Measurements from ENCODE around the gene TOR2A. TPM values are rescaled to one million over a fixed set of nuclear protein-coding genes. Genes with fewer than 3 reads are reported as not detected.

TOR2A gene
- total RNA-seq (10 to 100 TPM; 16.8 to 36.5 (median 24.5) TPM), polyA plus RNA-seq (10 to 100 TPM; 17.9 to 29.1 (median 18.4) TPM)
- long read RNA-seq, donor 1, transcript TOR2A-203 (5 exons, 1,523 nt), result major isoform, 7 of 67 reads
- long read RNA-seq, donor 1, partial matches to known transcripts, result 47 of 67 reads
- long read RNA-seq, donor 1, other reads (novel, unspliced or antisense), result 12 of 67 reads
- long read RNA-seq, donor 2, transcript TOR2A-209 (4 exons, 933 nt), result minor isoform, 6 of 17 reads
- long read RNA-seq, donor 2, transcript TOR2A-203 (5 exons, 1,523 nt), result major isoform, 10 of 17 reads
- long read RNA-seq, donor 2, partial matches to known transcripts, result 0 of 17 reads
- long read RNA-seq, donor 2, other reads (novel, unspliced or antisense), result 0 of 17 reads

DNA sequence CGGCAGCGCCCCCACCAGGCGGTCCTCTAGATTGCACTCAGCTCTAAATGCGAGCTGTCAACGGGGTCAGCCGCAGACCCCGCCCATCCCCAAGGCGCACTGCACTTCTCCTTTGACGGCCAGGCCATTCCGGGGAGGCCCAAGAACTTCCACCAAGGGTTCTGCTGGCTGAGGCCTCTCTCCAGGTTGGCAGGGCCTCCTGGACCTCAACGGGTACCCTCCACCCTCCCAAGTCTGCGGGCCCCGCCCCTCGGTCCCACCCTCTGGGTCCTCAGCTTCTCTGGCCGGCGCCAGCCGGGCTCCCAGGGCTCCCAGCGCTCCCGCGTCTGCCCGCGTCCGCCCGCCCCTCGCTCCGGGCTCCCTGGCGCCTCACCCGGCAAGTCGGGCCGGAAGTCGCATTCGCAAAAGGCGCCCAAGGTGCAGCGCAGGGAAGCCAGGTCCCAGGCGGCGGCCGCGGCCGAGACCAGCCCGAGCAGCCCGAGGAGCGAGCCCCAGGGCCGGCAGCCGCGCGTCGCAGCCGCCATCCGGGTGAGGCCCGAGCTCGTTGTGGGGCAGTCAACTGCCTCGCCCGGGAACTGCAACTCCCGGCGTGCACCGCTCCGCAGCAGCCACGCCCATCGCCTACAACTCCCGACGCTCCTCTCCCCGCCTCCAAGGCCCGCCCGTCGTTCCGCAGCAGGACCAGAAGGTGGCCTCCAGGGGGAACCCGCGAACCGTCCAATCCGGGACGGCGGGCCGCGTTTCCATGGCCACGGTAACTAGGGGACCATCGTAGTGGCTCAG is at the start of gene TOR2A:
TSS of gene TOR2A (minus strand) at position 548 of the 783 bp plus-strand sequence. CDS start at position 524, 24 bp downstream.
- TF ChIP-seq, protein P1, sequence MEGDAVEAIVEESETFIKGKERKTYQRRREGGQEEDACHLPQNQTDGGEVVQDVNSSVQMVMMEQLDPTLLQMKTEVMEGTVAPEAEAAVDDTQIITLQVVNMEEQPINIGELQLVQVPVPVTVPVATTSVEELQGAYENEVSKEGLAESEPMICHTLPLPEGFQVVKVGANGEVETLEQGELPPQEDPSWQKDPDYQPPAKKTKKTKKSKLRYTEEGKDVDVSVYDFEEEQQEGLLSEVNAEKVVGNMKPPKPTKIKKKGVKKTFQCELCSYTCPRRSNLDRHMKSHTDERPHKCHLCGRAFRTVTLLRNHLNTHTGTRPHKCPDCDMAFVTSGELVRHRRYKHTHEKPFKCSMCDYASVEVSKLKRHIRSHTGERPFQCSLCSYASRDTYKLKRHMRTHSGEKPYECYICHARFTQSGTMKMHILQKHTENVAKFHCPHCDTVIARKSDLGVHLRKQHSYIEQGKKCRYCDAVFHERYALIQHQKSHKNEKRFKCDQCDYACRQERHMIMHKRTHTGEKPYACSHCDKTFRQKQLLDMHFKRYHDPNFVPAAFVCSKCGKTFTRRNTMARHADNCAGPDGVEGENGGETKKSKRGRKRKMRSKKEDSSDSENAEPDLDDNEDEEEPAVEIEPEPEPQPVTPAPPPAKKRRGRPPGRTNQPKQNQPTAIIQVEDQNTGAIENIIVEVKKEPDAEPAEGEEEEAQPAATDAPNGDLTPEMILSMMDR (IDR thresholded peaks at IDR 0.05 in 8 of 11, conservative IDR thresholded peaks at IDR 0.05 in 3 of 11), result peak; percentile 91 to 100 (median 98)
- TF ChIP-seq POLR2AphosphoS5 (IDR thresholded peaks at IDR 0.05) (peak; percentile 89 to 95 (median 92)), POLR2A (IDR thresholded peaks at IDR 0.05) (peak in 2 of 3 donors; percentile 35 to 56)
- intact Hi-C loops (cut with DNase I; ENCODE audit: low total_unique reads), result loop anchor here (5.0 kb wide), 3 partner anchors 47 to 187 kb away; no protein-coding TSS in a partner anchor
- peak within 1 kb of the TSS; percentile 58 to 97 (median 84) for H3K4me3 ChIP-seq
- H3K4me1 ChIP-seq, result peaks cover 17 to 67% (median 51%) of the 10 kb centered on the region in 6 donors
- 0 to 1% (median 0%) methylated on average over 28 to 76 of the region's 76 CpGs for WGBS, 5 donors
- H3K36me3 ChIP-seq, result peaks cover 0 to 60% (median 37%) of the 10 kb centered on the region in 6 donors
- H3K27me3 ChIP-seq (replicated peaks in 1 of 7), result no peaks in the 10 kb centered on the region
- H3K9me3 ChIP-seq, result no peaks in the 10 kb centered on the region
- peak; percentile 99 for DNase-seq
- H3K27ac ChIP-seq, result peak within 1 kb of the TSS; percentile 93 to 99 (median 96)

DNA sequence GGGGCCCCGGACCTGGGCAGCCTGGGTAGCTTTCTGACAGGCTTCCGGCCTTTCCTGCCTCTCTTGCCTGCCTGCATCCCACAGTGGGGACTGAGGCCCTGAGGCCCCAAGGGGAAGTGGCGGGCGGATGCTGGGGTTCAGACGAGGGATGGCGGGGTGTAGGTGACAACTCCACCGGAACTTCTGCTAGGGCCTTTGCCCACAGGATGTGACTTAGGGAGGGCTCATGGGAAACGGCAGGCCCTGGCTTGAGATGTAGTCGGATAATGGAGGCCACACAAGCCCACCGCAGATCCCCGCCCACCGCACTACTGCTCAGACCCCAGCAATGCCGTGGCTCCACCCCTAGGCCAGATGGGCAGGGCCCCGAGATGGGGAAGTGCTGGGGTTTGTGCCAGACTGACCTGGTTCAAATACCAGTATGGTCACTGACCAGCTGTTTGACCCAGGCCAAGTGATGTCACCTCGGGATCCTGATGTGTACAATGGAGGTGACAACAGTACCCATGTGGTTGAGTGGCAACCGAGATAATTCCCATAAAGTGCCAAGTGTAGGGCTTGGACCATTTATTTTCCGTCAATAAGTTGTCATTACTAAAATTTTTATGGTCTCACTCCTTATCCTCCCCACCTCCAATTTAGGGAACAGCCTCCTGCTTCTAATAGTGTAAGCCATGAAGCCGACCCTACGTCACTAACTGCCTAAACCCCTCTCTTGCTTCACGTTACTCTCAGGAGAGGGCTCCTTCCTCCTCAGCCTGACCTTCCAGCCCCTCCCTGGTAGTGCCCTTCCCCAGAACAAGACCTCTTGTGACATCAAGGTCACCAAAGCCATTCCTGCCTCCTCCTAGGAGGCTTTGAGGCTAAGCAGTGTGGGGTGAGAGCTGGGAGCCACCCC is 48.3 kb upstream of the TOR2A start:
- Histone ChIP-seq H3K36me3 (peaks cover 0 to 18% (median 14%) of the 10 kb centered on the region in 6 donors), H3K9me3 (no peaks in the 10 kb centered on the region), H3K4me1 (peaks cover 58 to 89% (median 83%) of the 10 kb centered on the region in 6 donors), H3K27me3 (replicated peaks in 1 of 7) (no peaks in the 10 kb centered on the region), H3K4me3 (peak overlapping the region in 3 of 8 donors; percentile 2 to 100 (median 10)), H3K27ac (peak overlapping the region; percentile 92 to 99 (median 96))
- DNase-seq, result peak; percentile 96
- 14 to 25% (median 19%) methylated on average over 16 to 20 of the region's 20 CpGs for WGBS, 5 donors
- peak; percentile 91 to 94 (median 92) for TF ChIP-seq POLR2AphosphoS5 (IDR thresholded peaks at IDR 0.05)
- TF ChIP-seq, protein P1 (IDR thresholded peaks at IDR 0.05 in 8 of 11, conservative IDR thresholded peaks at IDR 0.05 in 3 of 11), result peak in 3 of 11 experiments; percentile 19 to 22 (median 19)
- TF ChIP-seq POLR2A (IDR thresholded peaks at IDR 0.05), result no peak
- intact Hi-C loops (cut with DNase I; ENCODE audit: low total_unique reads), result loop anchor here (5.0 kb wide), 1 partner anchor 46 kb away; the partner anchor contains the start of gene TOR2A

DNA sequence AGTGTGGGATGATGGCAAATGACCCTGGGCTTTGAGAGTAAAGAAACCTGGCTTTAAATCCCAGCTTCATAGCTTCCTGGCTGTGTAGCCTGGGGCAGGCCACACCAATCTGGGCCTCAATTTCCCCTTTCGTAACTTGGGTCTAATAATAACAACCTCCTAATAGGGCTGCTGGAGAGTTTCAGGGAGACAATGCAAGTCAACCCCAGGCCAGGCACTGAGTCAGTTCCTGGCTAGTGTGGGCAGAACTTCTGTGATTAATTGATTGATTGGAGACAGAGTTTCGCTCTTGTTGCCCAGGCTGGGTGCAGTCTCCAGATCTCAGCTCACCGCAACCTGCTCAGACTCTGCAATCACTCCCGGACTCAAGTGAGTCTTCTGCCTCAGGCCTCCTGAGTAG is 46.7 kb upstream of the TOR2A start:
- H3K27me3 ChIP-seq (replicated peaks in 1 of 7), result no peaks in the 10 kb centered on the region
- intact Hi-C loops (cut with DNase I; ENCODE audit: low total_unique reads), result loop anchor here (5.0 kb wide), 1 partner anchor 45 kb away; the partner anchor contains the start of gene TOR2A
- peaks cover 46 to 87% (median 71%) of the 10 kb centered on the region in 6 donors for H3K4me1 ChIP-seq
- peak overlapping the region in 1 of 8 donors; percentile 45 for H3K4me3 ChIP-seq
- peak overlapping the region in 7 of 8 donors; percentile 89 to 99 (median 96) for H3K27ac ChIP-seq
- no peak for DNase-seq
- 83 to 96% (median 90%) methylated on average over 4 of the region's 4 CpGs for WGBS, 5 donors
- H3K36me3 ChIP-seq, result peaks cover 0 to 2% (median 0%) of the 10 kb centered on the region in 6 donors
- H3K9me3 ChIP-seq, result no peaks in the 10 kb centered on the region
- TF ChIP-seq POLR2AphosphoS5 (IDR thresholded peaks at IDR 0.05), result no peak
- TF ChIP-seq, protein P1 (IDR thresholded peaks at IDR 0.05 in 8 of 11, conservative IDR thresholded peaks at IDR 0.05 in 3 of 11), result no peak
- TF ChIP-seq POLR2A (IDR thresholded peaks at IDR 0.05), result no peak

Data from spleen (tissue), 13 donors.